ENCODE measurements around the gene DENND1A. TPM values are rescaled to one million over a fixed set of nuclear protein-coding genes. Genes with fewer than 3 reads are reported as not detected.

The DENND1A gene
- total RNA-seq, 1 experiment from 2014 or later: 19.7 TPM

DNA sequence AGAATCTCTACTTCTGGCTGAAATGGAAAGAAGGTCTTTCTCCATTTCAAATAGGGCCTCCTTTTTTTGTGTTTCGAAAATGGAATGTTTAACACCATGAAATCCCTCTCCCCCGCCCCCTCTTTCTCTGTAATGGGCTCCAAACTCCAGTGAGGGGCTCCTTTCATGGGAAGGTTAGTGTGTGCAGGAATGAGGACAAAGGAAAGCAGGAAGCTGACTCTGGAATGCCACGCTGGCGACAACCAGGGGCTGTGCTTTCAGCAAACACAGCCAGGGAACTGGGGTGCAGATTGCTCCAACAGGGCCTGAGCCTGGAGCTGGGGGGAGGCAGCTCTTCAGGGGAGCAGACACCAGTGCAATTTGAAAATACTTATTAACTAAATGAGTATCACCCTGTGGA is 491.1 kb downstream of the DENND1A start:
- ATAC-seq: no peak
- ChIA-PET POLR2A (no interaction called here), CTCF (no interaction called here)
- Histone ChIP-seq H3K9me3 (ENCODE audit: control insufficient read depth, insufficient read depth, low read depth, low read length) (no peaks in the 10 kb centered on the region), H3K4me3 (ENCODE audit: low read depth in 2 of 2, low read length in 2 of 2) (no peak overlapping the region), H3K36me3 (ENCODE audit: control insufficient read depth, insufficient read depth, low read length) (no peaks in the 10 kb centered on the region), H3K27ac (ENCODE audit: low read length) (no peak overlapping the region), H3K27me3 (ENCODE audit: control insufficient read depth, insufficient read depth, low read length) (no peaks in the 10 kb centered on the region), H3K4me1 (ENCODE audit: control insufficient read depth, insufficient read depth, low read length) (no peaks in the 10 kb centered on the region)
- DNase-seq (ENCODE audit: low read depth, low spot score): no peak
- intact Hi-C loops (cut with micrococcal nuclease; ENCODE audit: unreplicated experiment): no loop called here
- no TSS peak for BruUV-seq (replicated peaks)
- TF ChIP-seq POLR2AphosphoS5 (IDR thresholded peaks at IDR 0.05; ENCODE audit: low read depth, low read length): no peak
- TF ChIP-seq CTCF (IDR thresholded peaks at IDR 0.05): no peak
- TF ChIP-seq SIN3A (IDR thresholded peaks at IDR 0.05; ENCODE audit: borderline replicate concordance, insufficient read depth, low read depth, low read length): no peak
- no peak for TF ChIP-seq TCF7L2 (IDR thresholded peaks at IDR 0.05; ENCODE audit: low read depth, low read length)
- no peak for TF ChIP-seq REST (IDR thresholded peaks at IDR 0.05; ENCODE audit: insufficient read depth in 1 of 2, low read depth in 2 of 2, low read length in 1 of 2)
- in situ Hi-C loops (cut with HindIII; ENCODE audit: low pct_unique_long_range_greater_than_20kb, low sequenced_read_pairs): no loop called here

DNA sequence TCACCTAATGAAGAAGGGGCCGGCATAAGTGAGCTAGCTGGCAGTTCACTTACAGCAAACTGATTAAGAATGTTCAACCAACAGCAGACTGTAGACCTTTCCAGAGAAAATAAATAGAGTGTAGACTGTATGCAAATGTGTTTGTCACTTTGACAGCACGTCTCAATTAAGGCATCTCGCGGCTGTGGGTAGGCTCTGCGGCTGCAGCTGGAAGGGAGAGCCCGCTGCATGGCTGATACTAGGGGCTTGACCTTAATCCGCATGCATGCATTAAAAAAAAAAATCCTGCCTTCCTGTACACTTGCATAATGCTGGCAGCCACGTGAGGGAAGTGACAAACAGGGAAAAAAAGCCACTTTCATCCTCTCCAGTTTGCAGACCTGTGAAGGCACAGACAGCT is 491.6 kb downstream of the DENND1A start:
- no TSS peak for BruUV-seq (replicated peaks)
- H3K27ac ChIP-seq (ENCODE audit: low read length): no peak overlapping the region
- TF ChIP-seq TCF7L2 (IDR thresholded peaks at IDR 0.05; ENCODE audit: low read depth, low read length) (no peak), POLR2AphosphoS5 (IDR thresholded peaks at IDR 0.05; ENCODE audit: low read depth, low read length) (no peak), SIN3A (IDR thresholded peaks at IDR 0.05; ENCODE audit: borderline replicate concordance, insufficient read depth, low read depth, low read length) (no peak), CTCF (IDR thresholded peaks at IDR 0.05) (no peak), REST (IDR thresholded peaks at IDR 0.05; ENCODE audit: insufficient read depth in 1 of 2, low read depth in 2 of 2, low read length in 1 of 2) (no peak)
- intact Hi-C loops (cut with micrococcal nuclease; ENCODE audit: unreplicated experiment) (no loop called here), in situ Hi-C loops (cut with HindIII; ENCODE audit: low pct_unique_long_range_greater_than_20kb, low sequenced_read_pairs) (no loop called here)
- no peak for DNase-seq (ENCODE audit: low read depth, low spot score)
- ChIA-PET POLR2A (no interaction called here), CTCF (no interaction called here)
- H3K4me1 ChIP-seq (ENCODE audit: control insufficient read depth, insufficient read depth, low read length): no peaks in the 10 kb centered on the region
- no peak for ATAC-seq
- no peaks in the 10 kb centered on the region for H3K9me3 ChIP-seq (ENCODE audit: control insufficient read depth, insufficient read depth, low read depth, low read length)
- H3K36me3 ChIP-seq (ENCODE audit: control insufficient read depth, insufficient read depth, low read length): no peaks in the 10 kb centered on the region
- no peak overlapping the region for H3K4me3 ChIP-seq (ENCODE audit: low read depth in 2 of 2, low read length in 2 of 2)
- no peaks in the 10 kb centered on the region for H3K27me3 ChIP-seq (ENCODE audit: control insufficient read depth, insufficient read depth, low read length)
